GM21515 (cell line): ENCODE measurements around the gene ACSS1.
"Not testable (repeated sequence)": the region's sequence is repeated elsewhere in the genome, so short reads cannot be mapped to it uniquely, and the experiment has no call there.

Source experiments
- ATAC-seq: cut with Tn5 transposase; IDR thresholded peaks from one replicate; pipeline ENCODE4 v1.9.1; 2021; ENCODE audit not compliant: unreplicated experiment

Gene ACSS1

DNA sequence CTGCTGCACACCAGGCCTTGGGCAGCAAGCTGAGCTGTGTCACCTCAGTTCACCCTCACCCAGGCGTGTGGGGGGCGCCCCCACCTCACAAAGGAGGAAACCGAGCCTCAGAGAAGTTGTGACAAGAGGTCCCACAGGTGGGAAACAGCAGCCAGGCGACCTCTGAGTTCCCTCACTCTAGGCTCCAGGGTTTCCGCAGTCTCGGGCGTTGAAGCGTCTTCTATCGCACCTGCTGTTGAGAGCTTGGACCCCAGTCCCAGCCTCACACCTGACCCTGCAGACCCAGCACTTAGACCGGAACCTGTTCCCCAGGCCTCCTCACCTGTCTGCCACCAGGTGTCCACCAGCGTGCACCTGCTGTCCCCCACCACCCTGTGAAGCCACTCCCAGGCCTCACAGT is 43.1 kb downstream of the ACSS1 start:
- ATAC-seq, result no peak

DNA sequence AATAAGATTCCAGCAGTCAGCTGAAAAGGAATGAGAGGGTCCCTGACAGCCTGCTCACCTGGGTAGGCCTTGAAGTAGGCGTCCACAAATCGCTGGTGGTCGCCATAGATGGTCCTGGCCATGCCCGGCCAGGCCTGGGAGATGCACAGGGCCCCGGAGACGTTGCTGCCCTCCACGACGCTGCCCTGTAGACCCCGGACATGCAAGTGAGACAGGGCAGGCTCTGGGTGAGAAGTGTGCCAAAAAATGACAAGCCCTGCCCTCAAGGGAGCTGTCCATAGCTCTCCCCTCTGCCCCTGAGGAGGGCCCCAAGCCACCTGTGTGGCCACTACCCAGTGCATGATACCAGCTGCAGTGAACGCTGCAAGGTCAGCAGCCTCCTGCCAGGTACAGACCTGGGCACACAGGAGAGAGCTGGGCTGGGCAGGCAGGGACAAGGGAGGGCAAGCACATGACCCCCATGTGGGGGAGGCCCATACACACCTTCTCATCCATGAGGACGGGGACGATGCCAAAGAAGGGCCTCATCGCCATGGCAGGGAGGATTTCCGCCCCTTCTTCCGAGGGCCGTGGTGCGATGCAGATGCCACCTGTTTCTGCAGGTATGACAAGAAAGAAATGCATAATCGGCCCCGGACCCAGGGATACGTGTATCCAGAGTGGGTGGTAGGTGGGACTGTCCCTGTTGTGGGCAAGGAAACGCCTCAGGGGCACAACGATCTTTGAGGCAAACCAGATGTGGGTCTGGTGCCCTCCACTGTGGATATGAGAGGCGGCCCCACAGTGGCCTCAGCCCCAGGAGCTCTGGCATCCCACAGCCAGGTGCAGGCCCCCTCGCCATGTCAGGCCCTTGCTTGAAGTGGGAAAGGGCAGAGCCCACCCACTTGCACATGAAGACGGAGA is 44.2 kb downstream of the ACSS1 start:
- ATAC-seq, result no peak

DNA sequence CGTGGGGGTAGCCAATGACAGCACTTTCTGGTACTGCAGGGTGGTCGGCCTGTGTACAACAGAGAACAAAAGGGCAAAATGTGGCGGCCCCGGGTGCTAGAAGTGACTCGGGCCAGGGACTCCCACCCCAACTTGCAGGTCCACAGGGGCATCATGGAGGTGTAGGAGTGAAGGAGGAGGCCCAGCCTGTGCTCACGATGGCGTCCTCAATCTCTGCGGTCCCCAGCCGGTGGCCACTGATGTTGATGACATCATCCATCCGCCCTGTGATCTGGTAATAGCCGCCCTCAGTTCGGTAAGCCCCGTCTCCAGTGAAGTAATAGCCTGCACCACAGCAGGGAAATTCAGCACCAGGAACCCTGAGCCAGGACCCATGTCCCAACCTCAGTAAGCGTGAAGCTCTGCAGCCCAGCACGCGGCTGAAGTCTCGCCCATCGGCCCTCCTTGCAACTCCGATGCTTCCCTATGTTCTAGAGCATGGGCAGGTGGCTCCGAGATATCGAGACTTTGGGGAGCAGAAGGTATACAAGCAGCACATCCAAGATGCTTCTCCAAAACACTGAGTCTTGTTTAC is 45.2 kb downstream of the ACSS1 start:
- ATAC-seq, result no peak

DNA sequence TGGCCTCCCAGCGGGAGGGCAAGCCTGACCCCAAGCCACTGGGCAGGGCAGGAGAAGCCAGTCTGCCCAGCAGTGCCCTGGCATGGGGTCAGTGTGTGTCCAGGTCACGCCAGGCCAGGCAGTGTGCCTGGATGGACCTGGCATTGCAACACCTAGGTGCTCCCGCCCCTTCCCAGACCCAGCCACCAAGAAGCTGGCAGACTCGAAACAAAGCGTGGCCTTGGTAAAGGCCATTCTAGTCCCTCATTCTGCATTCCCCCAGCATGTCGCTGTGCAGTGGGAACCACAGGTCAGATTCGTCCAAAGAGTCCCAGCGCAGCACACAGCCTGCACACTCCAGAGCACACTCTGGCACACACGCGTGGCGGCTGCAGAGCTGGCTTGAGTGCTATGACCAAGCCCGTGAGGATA is 46.1 kb downstream of the ACSS1 start:
- ATAC-seq, result no peak

DNA sequence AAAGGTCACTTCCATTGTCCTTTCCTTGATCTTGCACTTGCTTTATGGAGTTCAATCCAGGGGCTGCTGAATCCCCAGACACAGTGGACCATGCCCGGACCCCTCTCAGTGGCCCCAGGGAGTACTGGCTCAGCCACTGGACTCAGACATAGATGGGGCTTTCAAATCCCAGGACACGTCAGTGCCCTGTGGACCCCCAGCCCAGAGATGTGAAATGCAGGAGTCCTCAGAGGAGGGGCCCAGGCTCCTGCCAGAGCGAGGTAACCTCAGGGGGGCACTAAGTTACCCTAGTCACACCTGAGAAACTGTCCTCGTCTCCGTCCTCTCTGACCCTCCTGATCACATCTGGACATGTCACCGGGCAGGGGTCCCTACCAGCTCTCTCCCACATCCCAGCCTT is 46.7 kb downstream of the ACSS1 start:
- no peak for ATAC-seq

DNA sequence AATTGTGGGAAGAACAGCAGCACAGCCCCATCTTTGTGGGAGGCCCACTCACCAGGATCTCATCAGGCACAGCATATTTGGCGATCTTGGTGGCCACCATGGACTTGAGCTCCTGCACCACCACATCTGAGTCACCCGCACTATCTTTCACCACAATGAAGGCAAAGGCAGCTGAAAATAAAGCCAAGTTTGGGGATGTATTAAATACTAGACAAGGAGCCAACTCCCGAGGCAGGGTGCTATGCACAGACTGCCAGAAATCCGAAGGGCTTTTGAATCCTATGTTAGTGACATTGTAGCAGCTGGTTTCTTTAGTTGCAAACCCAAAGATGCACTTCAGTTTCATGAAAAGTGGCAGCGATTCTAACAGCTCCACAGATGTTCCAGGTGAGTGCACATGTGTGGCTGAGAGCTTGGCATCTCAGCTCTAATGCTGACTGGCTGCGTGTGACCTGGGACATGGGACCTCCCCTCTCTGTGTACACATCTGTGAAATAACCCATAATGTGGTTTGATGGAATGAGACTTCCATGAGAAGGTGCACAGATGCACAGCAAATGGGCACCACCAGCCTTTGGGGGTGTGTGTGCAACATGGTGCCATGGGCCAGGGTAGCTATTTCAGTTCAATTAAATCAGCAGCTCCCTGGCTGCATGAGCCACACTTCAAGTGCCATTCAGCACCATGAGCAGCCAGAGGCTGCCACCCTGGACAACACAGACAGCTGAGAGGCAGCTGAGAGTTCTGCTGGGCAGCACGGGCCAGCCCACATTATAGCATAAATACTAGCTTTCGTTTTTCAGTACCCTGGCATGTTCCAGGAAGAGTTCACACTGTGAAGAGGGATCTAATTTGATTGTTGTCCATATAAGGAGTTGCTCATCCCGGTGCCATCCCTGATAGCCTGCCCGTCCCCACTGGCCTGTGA is 48.5 kb downstream of the ACSS1 start:
- ATAC-seq, result no peak

DNA sequence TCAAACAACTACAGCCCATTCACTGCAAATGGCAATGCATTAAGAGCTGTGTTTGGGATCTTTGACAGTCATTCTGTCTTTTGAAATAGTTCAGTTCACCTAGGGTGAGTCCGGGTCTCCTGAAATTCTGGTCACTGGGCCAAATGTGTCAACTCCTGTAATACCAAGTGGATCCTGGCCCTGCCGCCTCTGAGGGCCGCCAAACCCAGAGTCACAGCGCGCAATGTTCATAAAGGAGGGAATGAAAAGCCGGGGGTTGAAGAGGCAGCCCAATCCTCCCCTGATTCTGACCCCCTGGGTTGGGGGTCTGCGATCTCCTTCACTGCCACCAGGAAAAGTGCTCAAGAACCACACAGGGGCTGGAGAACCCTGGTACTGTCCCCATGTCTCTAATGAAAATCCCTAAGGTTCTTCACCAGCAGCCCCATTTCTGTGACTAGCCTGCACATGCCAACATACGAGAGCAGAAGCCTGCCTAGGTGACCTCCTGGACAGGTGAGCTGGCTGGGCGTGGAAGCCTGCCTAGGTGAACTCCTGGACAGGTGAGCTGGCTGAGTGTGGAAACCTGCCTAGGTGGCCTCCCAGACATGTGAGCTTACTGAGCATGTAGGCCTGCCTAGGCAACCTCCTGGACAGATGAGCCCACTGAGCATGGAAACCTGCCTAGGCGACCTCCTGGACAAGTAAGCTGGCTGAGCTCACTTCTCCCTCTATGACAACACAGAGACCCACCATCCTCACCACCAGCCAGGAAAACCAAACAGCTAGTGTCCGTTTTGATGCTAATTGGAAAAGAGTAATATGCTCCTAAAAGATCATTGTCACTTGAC is 49.3 kb downstream of the ACSS1 start:
- no peak for ATAC-seq

DNA sequence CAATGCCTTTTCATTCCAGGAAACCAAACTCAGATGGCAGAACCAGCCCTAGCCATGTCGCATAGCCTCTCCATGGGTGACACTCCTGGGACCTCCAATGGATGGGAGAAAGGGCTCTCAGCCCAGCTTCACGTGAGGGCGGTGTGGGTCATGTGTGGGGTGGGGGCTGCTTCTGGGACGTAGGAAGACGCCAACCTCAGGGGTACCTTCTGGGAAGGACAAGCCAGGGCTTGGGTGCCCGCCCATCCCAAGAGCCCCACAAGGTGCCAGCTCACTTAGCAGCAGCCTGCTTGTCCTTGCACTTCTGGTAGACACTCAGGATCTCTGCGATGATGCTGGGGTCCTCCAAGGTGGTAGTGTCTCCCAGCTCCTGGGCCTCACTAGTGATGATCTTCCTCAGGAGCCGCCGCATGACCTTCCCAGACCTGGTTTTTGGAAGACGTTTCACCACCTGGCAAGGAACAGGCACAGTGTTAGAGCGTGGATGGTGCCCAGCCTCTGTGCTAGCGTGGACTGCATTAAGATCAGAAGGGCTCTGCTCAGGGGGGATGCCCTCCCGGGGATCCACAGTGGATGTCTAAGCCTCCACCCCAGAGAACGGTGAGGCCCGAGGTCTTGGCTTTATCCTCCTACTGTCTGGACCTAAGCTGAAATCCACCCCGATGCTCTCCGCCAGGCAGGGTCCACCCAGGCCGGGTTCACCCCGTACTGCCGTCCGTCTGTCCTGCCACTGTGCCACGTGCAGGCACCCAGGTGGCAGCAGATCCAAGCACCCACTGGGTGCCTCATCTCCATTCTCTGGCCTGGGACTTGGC is 50.2 kb downstream of the ACSS1 start:
- ATAC-seq, result no peak

DNA sequence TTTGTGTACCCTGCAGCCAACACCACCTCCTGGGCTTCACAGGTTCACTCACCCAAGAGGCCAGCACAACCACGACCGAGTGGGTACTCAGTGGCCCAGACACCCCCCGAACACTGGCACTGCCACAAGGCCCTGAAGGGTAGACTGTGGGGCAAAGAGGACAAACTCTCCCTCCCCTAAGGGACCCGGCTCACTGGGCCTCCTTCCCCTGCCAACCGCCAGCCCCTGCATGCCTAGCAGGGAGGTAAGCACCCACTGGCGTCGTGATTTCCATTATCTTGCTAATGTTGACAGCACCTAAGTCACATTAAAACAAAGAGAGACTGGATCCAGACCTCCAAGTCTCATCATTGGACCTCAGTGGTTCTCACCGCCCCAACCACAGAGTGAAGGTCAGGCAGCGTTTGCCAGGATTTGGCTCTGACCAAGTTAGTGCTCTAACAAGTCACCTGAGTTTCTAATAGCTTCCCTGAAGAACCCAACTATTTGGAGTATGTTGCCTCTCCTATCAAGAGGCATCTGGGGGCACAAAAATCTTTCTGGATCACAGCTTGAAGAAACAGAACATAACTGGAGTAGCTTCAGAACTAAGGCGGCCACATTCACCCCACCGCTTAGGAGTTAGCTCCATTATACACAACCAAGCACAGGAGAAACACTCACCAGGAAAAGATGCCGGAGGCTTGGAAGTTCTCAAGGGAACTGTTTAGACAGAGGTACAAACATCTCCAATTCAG is 51.3 kb downstream of the ACSS1 start:
- ATAC-seq, result no peak

DNA sequence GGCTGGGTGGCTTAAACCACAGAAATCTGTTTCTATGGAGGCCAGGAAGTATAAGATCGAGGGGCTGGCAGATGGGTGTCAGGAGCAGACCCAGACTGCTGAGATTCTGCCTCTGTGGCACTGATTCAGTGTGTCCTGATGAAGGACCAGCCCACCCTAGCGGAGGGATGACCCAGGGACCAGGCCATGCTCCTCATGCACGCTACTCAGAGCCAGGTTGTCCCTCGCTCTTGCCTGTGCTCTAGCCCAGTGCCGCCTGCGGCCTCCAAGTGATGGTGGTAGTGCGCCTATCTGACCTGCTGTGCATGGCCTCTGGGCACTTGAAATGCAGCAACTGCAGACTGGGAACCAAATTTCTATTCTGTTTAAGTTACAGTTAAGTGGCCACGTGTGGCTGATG is 52.3 kb downstream of the ACSS1 start:
- no peak for ATAC-seq

DNA sequence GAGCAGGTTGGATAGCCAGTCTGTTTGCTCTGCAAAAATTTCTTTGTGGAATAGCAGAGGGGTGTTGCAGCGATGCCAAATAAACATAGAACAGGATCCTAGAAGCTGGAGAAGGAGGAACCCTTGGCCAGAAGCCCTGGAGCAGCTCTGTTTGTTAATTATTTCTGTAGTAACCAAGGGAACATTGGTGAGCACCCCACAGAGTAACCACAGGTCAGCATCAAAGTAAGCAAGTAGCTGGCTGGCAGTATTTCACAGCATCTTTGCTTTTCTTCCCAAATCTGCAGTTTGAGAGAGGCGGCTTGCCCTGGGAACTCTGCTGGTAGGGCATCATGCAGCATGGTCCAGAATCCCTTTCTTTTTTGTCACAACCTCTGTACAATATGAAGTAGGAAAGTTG is 52.7 kb downstream of the ACSS1 start:
- no peak for ATAC-seq

DNA sequence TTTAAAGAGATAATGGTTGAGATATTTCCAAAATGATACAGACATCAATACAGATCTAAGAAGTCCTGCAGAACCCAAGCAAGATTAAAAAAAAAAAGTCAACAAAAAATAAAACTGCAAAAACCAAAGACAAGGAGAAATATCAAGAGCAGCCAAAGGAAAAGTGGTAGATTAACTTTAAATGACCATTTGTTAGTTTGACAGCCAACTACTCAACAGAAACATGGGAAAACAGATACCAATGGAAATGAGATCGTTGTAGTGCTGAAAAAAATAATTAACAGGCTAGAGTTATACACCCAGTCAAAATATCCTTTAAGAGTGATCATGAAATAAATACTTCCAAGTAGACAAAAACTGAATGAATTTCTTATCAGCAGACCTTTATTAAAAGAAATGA is 54.9 kb downstream of the ACSS1 start:
- no peak for ATAC-seq

DNA sequence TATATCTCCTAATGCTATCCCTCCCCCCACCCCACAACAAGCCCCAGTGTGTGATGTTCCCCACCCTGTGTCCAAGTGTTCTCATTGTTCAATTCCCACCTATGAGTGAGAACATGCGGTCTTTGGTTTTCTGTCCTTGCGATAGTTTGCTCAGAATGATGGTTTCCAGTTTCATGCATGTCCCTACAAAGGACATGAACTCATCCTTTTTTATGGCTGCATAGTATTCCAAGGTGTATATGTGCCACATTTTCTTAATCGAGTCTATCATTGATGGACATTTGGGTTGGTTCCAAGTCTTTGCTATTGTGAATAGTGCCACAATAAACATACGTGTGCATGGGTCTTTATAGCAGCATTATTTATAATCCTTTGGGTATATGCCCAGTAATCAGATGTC is 56.6 kb downstream of the ACSS1 start:
- not testable (repeated sequence) for ATAC-seq

DNA sequence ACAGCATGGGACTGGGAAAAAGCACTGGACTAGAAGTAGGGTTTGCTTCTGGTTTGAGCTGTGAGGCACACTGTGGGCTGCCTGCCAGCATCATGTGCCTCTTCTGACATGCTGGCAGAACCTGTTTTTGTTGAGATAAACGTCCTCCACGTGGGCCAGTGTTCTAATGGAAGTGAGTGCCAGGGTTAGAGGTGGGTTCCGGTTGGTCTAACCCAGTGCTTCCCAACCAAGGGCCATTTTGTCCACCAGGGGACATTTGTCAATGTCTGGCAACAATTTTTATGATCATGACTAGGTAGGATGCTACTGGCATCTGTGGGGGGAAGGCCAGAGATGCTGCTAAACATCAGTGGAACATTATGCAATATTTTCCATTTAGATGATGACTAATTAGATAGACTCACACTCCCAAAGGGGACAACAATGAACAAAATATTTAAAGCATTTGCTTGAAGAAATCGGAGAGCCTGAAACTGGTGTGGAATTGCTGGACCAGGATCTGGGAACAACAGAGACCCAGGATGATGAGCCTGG is 57.6 kb downstream of the ACSS1 start:
- ATAC-seq, result no peak

DNA sequence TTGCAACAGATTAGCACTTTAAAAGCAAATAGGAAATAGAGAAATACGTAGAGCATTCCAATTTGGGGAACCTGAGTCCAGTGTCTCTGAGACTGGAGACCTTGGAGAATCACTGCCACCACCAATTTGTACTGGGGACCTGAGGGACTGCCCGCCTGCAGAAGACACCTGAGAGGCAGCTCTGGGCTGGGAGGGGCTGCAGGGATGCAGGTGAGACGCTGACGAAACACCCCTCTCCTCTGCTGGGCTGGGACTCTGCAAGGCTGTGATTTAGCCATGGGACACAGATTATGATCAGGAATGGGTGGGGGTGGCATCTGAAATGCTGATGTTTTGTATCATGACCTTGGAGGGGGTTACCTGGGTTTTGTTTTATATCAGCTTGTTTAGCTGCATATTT is 58.4 kb downstream of the ACSS1 start:
- no peak for ATAC-seq

DNA sequence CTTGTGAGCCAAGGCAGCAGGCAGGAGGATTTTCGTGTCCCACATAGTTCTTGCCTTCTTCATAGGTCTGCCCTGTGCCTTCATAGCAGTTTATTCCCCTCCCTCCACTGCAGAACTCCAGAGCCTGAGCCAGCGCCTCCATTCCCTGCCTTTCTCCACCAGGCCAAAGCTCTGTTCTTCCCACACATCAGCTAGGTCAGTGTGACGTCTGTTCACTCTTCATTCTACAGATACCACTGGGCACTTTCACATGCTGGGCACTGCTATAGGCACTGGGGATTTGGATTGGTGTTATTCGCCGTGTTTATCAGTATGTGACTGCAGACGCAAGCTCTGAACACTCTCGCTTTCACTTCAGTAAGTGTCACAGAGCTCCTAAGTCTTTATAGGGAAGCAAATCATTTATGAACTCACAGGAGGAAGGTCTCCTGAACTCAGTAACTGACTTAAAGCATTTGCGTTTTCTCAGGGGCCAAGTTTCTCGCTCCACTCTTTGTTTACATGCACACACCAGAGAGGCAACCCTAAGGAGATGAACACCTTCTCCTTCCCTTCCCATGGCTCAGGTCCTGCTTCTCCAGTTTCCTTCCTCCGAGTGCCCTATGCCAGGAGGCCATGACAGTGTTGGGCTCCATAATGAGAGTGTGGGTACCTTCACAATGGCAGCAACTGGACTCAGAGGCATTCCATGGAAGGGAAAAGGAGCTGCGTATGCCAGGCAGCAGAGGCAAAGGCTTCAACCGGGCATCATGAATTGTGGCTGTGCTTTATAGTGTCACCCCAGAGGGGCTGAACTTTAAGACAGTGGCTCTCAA is 59.1 kb downstream of the ACSS1 start:
- no peak for ATAC-seq

DNA sequence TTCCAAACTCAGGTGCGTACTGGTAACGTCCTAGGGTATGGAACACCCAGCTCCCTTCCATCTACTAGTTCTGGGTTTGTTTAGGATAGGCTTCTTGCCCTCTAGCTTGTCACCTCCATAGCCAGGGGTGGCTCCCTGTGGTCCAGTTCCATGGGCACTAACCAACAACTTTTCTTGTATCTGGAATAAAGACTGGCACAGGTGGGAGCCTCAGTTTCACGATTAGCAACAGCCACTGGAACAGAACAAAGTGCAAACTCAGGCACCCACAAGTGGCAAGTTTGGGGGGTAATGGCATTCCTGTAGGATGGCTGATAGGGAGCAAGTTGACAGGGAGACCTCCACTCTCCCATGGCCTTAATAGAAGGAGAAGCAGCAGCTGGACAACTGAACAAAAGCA is 59.8 kb downstream of the ACSS1 start:
- ATAC-seq, result no peak
